Measurements from ENCODE around the gene PRAC1.

DNA sequence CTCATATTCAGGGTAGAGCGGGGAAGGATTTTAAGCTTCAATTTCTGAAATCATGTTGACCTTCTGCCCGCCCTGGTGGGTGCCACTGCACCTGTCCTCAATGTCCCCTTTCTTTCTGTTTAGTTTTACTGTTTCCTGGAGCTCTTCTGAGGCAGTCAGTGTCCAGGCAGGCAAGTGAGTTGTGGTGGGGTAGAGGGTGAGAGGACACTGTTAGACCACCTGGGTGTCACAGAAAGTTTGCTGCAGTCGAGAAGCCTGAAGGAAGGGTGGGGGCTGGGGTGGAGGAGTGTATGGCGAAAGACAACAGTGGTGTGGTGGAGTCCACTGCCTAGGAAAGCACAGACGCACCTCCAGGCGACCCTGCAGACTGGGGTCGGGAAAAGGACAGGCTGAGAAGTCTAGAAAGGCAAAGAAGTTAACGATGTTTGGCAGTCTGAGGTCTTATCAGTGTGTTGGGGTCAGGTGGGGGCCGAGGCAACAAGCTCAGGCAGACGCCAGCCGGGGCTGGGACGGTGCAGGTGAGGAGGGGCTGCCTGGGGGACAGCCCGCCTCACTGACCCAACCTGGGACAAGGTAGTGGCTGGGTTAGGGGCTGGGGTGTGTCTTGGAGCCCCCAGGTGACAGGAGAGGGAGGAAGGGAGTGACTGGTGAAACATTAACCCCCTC, 29.5 kb upstream of the PRAC1 start:
- TF ChIP-seq, protein P1, sequence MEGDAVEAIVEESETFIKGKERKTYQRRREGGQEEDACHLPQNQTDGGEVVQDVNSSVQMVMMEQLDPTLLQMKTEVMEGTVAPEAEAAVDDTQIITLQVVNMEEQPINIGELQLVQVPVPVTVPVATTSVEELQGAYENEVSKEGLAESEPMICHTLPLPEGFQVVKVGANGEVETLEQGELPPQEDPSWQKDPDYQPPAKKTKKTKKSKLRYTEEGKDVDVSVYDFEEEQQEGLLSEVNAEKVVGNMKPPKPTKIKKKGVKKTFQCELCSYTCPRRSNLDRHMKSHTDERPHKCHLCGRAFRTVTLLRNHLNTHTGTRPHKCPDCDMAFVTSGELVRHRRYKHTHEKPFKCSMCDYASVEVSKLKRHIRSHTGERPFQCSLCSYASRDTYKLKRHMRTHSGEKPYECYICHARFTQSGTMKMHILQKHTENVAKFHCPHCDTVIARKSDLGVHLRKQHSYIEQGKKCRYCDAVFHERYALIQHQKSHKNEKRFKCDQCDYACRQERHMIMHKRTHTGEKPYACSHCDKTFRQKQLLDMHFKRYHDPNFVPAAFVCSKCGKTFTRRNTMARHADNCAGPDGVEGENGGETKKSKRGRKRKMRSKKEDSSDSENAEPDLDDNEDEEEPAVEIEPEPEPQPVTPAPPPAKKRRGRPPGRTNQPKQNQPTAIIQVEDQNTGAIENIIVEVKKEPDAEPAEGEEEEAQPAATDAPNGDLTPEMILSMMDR (IDR thresholded peaks at IDR 0.05): no peak
- TF ChIP-seq POLR2A (IDR thresholded peaks at IDR 0.05): no peak
